ENCODE data around the gene NUAK2. TPM values are rescaled to one million over a fixed set of nuclear protein-coding genes. Genes with fewer than 3 reads are reported as not detected.
A peak's percentile ranks its signal among the peaks of the same experiment; 100 is the strongest.
"Not testable (repeated sequence)": the region's sequence is repeated elsewhere in the genome, so short reads cannot be mapped to it uniquely, and the experiment has no call there.

The NUAK2 gene
- total and polyA plus RNA-seq, 2 donors, result 2.1 to 4.0 TPM

GRCh38 chr1:205304046-205304694, 17.4 kb downstream of the NUAK2 start:
- no peak for DNase-seq (ENCODE audit: low read depth in 6 of 9, low spot score in 9 of 9)
- Histone ChIP-seq H3K9me3 (ENCODE audit: control insufficient read depth in 2 of 2, insufficient read depth in 1 of 2, low read length in 1 of 2) (no peaks in the 10 kb centered on the region), H3K27me3 (ENCODE audit: control insufficient read depth in 2 of 2, insufficient read depth in 1 of 2, low read length in 1 of 2) (peaks cover 0 to 19% of the 10 kb centered on the region in 2 donors), H3K27ac (ENCODE audit: low read depth in 1 of 2, low read length in 1 of 2) (peak overlapping the region in 1 of 2 donors; percentile 4), H3K4me3 (ENCODE audit: low read length in 2 of 2) (no peak overlapping the region), H3K36me3 (ENCODE audit: control insufficient read depth in 2 of 2, insufficient read depth in 2 of 2, low read length in 1 of 2) (peaks cover 6 to 63% of the 10 kb centered on the region in 2 donors), H3K4me1 (ENCODE audit: control insufficient read depth in 2 of 2, insufficient read depth in 2 of 2, low read length in 2 of 2) (peaks cover 5 to 7% of the 10 kb centered on the region in 2 donors)
- WGBS, result 97% methylated on average over 19 of the region's 19 CpGs

GRCh38 chr1:205303247-205303888, 18.2 kb downstream of the NUAK2 start:
- no peaks in the 10 kb centered on the region for H3K9me3 ChIP-seq (ENCODE audit: control insufficient read depth in 2 of 2, insufficient read depth in 1 of 2, low read length in 1 of 2)
- 94% methylated on average over 20 of the region's 20 CpGs for WGBS
- peaks cover 0 to 23% of the 10 kb centered on the region in 2 donors for H3K27me3 ChIP-seq (ENCODE audit: control insufficient read depth in 2 of 2, insufficient read depth in 1 of 2, low read length in 1 of 2)
- H3K4me3 ChIP-seq (ENCODE audit: low read length in 2 of 2), result no peak overlapping the region
- no peak for DNase-seq (ENCODE audit: low read depth in 6 of 9, low spot score in 9 of 9)
- H3K4me1 ChIP-seq (ENCODE audit: control insufficient read depth in 2 of 2, insufficient read depth in 2 of 2, low read length in 2 of 2), result peaks cover 5 to 7% of the 10 kb centered on the region in 2 donors
- H3K27ac ChIP-seq (ENCODE audit: low read depth in 1 of 2, low read length in 1 of 2), result no peak overlapping the region
- peaks cover 6 to 57% of the 10 kb centered on the region in 2 donors for H3K36me3 ChIP-seq (ENCODE audit: control insufficient read depth in 2 of 2, insufficient read depth in 2 of 2, low read length in 1 of 2)

GRCh38 chr1:205301842-205302588, 19.5 kb downstream of the NUAK2 start:
- no peak for DNase-seq (ENCODE audit: low read depth in 6 of 9, low spot score in 9 of 9)
- H3K27ac ChIP-seq (ENCODE audit: low read depth in 1 of 2, low read length in 1 of 2), result peak overlapping the region in 1 of 2 donors; percentile 48
- peaks cover 0 to 27% of the 10 kb centered on the region in 2 donors for H3K27me3 ChIP-seq (ENCODE audit: control insufficient read depth in 2 of 2, insufficient read depth in 1 of 2, low read length in 1 of 2)
- H3K9me3 ChIP-seq (ENCODE audit: control insufficient read depth in 2 of 2, insufficient read depth in 1 of 2, low read length in 1 of 2), result no peaks in the 10 kb centered on the region
- peaks cover 6 to 43% of the 10 kb centered on the region in 2 donors for H3K36me3 ChIP-seq (ENCODE audit: control insufficient read depth in 2 of 2, insufficient read depth in 2 of 2, low read length in 1 of 2)
- H3K4me3 ChIP-seq (ENCODE audit: low read length in 2 of 2), result no peak overlapping the region
- 94% methylated on average over 6 of the region's 6 CpGs for WGBS
- peaks cover 7 to 10% of the 10 kb centered on the region in 2 donors for H3K4me1 ChIP-seq (ENCODE audit: control insufficient read depth in 2 of 2, insufficient read depth in 2 of 2, low read length in 2 of 2)

GRCh38 chr1:205301205-205301821, 20.2 kb downstream of the NUAK2 start:
- DNase-seq (ENCODE audit: low read depth in 6 of 9, low spot score in 9 of 9), result no peak
- Histone ChIP-seq H3K27ac (ENCODE audit: low read depth in 1 of 2, low read length in 1 of 2) (peak overlapping the region in 1 of 2 donors; percentile 48), H3K27me3 (ENCODE audit: control insufficient read depth in 2 of 2, insufficient read depth in 1 of 2, low read length in 1 of 2) (peaks cover 0 to 25% of the 10 kb centered on the region in 2 donors), H3K36me3 (ENCODE audit: control insufficient read depth in 2 of 2, insufficient read depth in 2 of 2, low read length in 1 of 2) (peaks cover 6 to 37% of the 10 kb centered on the region in 2 donors), H3K4me3 (ENCODE audit: low read length in 2 of 2) (no peak overlapping the region), H3K4me1 (ENCODE audit: control insufficient read depth in 2 of 2, insufficient read depth in 2 of 2, low read length in 2 of 2) (peaks cover 7 to 10% of the 10 kb centered on the region in 2 donors), H3K9me3 (ENCODE audit: control insufficient read depth in 2 of 2, insufficient read depth in 1 of 2, low read length in 1 of 2) (no peaks in the 10 kb centered on the region)
- WGBS, result 90% methylated on average over 14 of the region's 14 CpGs

GRCh38 chr1:205300149-205300548, 21.4 kb downstream of the NUAK2 start:
- Histone ChIP-seq H3K4me3 (ENCODE audit: low read length in 2 of 2) (no peak overlapping the region), H3K27ac (ENCODE audit: low read depth in 1 of 2, low read length in 1 of 2) (no peak overlapping the region), H3K27me3 (ENCODE audit: control insufficient read depth in 2 of 2, insufficient read depth in 1 of 2, low read length in 1 of 2) (peaks cover 0 to 26% of the 10 kb centered on the region in 2 donors), H3K36me3 (ENCODE audit: control insufficient read depth in 2 of 2, insufficient read depth in 2 of 2, low read length in 1 of 2) (peaks cover 6 to 28% of the 10 kb centered on the region in 2 donors), H3K4me1 (ENCODE audit: control insufficient read depth in 2 of 2, insufficient read depth in 2 of 2, low read length in 2 of 2) (peaks cover 7 to 17% of the 10 kb centered on the region in 2 donors), H3K9me3 (ENCODE audit: control insufficient read depth in 2 of 2, insufficient read depth in 1 of 2, low read length in 1 of 2) (no peaks in the 10 kb centered on the region)
- 95% methylated on average over 9 of the region's 9 CpGs for WGBS
- DNase-seq (ENCODE audit: low read depth in 6 of 9, low spot score in 9 of 9), result no peak

GRCh38 chr1:205298191-205298994, 23.2 kb downstream of the NUAK2 start:
- 89% methylated on average over 9 of the region's 9 CpGs for WGBS
- Histone ChIP-seq H3K27me3 (ENCODE audit: control insufficient read depth in 2 of 2, insufficient read depth in 1 of 2, low read length in 1 of 2) (peaks cover 0 to 29% of the 10 kb centered on the region in 2 donors), H3K36me3 (ENCODE audit: control insufficient read depth in 2 of 2, insufficient read depth in 2 of 2, low read length in 1 of 2) (peaks cover 3 to 10% of the 10 kb centered on the region in 2 donors), H3K4me1 (ENCODE audit: control insufficient read depth in 2 of 2, insufficient read depth in 2 of 2, low read length in 2 of 2) (peaks cover 2 to 25% of the 10 kb centered on the region in 2 donors), H3K9me3 (ENCODE audit: control insufficient read depth in 2 of 2, insufficient read depth in 1 of 2, low read length in 1 of 2) (no peaks in the 10 kb centered on the region), H3K27ac (ENCODE audit: low read depth in 1 of 2, low read length in 1 of 2) (no peak overlapping the region), H3K4me3 (ENCODE audit: low read length in 2 of 2) (no peak overlapping the region)
- DNase-seq (ENCODE audit: low read depth in 6 of 9, low spot score in 9 of 9), result no peak

GRCh38 chr1:205297546-205298177, 23.9 kb downstream of the NUAK2 start:
- H3K9me3 ChIP-seq (ENCODE audit: control insufficient read depth in 2 of 2, insufficient read depth in 1 of 2, low read length in 1 of 2); H3K36me3 ChIP-seq (ENCODE audit: control insufficient read depth in 2 of 2, insufficient read depth in 2 of 2, low read length in 1 of 2); DNase-seq (ENCODE audit: low read depth in 6 of 9, low spot score in 9 of 9); H3K4me3 ChIP-seq (ENCODE audit: low read length in 2 of 2): not testable (repeated sequence)
- 97% methylated on average over 5 of the region's 5 CpGs for WGBS
- Histone ChIP-seq H3K4me1 (ENCODE audit: control insufficient read depth in 2 of 2, insufficient read depth in 2 of 2, low read length in 2 of 2) (peaks cover 2 to 25% of the 10 kb centered on the region in 2 donors), H3K27me3 (ENCODE audit: control insufficient read depth in 2 of 2, insufficient read depth in 1 of 2, low read length in 1 of 2) (peaks cover 0 to 29% of the 10 kb centered on the region in 2 donors), H3K27ac (ENCODE audit: low read depth in 1 of 2, low read length in 1 of 2) (peak overlapping the region in 1 of 2 donors; percentile 33)

- peaks cover 0 to 23% of the 10 kb centered on the region in 2 donors for H3K27me3 ChIP-seq (ENCODE audit: control insufficient read depth in 2 of 2, insufficient read depth in 1 of 2, low read length in 1 of 2)
- DNase-seq (ENCODE audit: low read depth in 6 of 9, low spot score in 9 of 9), result no peak
- no peak overlapping the region for H3K27ac ChIP-seq (ENCODE audit: low read depth in 1 of 2, low read length in 1 of 2)
- peaks cover 2 to 25% of the 10 kb centered on the region in 2 donors for H3K4me1 ChIP-seq (ENCODE audit: control insufficient read depth in 2 of 2, insufficient read depth in 2 of 2, low read length in 2 of 2)
- 68% methylated on average over 2 of the region's 2 CpGs for WGBS
- H3K9me3 ChIP-seq (ENCODE audit: control insufficient read depth in 2 of 2, insufficient read depth in 1 of 2, low read length in 1 of 2), result no peaks in the 10 kb centered on the region
- H3K36me3 ChIP-seq (ENCODE audit: control insufficient read depth in 2 of 2, insufficient read depth in 2 of 2, low read length in 1 of 2), result no peaks in the 10 kb centered on the region
- no peak overlapping the region for H3K4me3 ChIP-seq (ENCODE audit: low read length in 2 of 2)
Observed at GRCh38 chr1:205296154-205296553, 25.4 kb downstream of the NUAK2 start.
